Measurements from ENCODE around the gene CHST11.
"Not testable (repeated sequence)": the region's sequence is repeated elsewhere in the genome, so short reads cannot be mapped to it uniquely, and the experiment has no call there.

Gene CHST11

DNA sequence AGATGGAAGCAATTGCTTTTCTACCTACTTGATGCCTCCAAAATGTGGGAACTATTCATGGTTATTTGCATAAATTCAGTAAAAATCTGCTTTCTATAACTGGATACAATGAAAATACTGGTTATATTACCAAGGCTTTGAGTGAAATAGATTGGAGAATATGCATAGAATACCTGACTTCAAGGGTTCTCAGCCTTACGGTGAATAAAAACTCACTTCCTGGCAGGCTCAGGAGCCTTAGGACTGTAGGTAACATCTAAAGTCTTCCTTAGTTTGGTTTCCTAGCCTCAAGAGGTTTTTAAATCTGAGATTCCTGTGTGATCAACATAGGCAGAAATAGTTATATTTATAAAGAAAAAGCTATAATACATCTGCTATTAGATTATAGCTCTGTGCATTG is 342.7 kb downstream of the CHST11 start:
- DNase-seq: no peak

DNA sequence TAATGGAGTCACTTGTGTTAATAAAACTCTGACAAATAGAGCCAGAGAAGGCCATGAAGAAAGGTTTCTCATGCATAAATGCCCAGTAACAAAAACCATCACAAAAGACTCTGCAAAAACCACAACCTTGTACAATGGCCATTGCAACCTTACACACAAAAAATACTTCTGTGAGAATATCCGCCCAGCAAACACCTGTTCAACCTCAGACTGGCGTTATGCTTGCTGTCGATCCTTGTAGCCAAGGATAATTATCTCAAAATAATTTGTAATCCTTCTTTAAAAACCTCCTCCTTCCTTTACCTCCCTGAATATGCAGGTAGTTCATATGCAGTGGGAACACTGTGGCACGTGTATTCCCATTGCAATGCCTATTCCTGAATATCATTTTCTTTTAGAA is 344.3 kb downstream of the CHST11 start:
- DNase-seq: no peak
- TF ChIP-seq GATA1 (IDR thresholded peaks at IDR 0.05; ENCODE audit: low read depth, low read length) (no peak), POLR2A (IDR thresholded peaks at IDR 0.05; ENCODE audit: low read length) (no peak)

More for the DNA sequence above, 342.7 kb downstream of the CHST11 start:
- TF ChIP-seq GATA1 (IDR thresholded peaks at IDR 0.05; ENCODE audit: low read depth, low read length) (no peak), POLR2A (IDR thresholded peaks at IDR 0.05; ENCODE audit: low read length) (no peak)

DNA sequence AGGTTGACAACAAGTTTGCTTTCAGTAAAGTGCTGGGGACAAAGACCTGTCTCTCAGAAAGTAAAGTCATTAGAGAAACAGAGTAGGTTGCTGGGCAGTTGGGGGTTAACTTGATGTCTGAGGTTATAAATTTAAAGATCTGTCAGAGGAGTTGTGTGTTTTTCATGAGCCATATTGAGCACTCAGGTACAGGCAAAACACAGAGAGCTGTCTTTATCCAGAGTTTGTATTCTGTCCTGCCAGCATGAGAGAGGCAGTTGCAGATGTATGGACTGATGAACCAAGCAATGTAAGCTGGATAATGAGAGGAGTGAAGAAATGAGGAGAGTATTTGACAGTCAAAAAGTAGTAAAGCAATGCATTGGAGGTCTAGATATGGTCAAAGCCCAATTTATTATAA is 344.7 kb downstream of the CHST11 start:
- no peak for DNase-seq
- no peak for TF ChIP-seq POLR2A (IDR thresholded peaks at IDR 0.05; ENCODE audit: low read length)
- no peak for TF ChIP-seq GATA1 (IDR thresholded peaks at IDR 0.05; ENCODE audit: low read depth, low read length)

GRCh38 chr12:104802208-104802607 is 345.5 kb downstream of the CHST11 start:
- no peak for DNase-seq
- TF ChIP-seq GATA1 (IDR thresholded peaks at IDR 0.05; ENCODE audit: low read depth, low read length) (no peak), POLR2A (IDR thresholded peaks at IDR 0.05; ENCODE audit: low read length) (no peak)

DNA sequence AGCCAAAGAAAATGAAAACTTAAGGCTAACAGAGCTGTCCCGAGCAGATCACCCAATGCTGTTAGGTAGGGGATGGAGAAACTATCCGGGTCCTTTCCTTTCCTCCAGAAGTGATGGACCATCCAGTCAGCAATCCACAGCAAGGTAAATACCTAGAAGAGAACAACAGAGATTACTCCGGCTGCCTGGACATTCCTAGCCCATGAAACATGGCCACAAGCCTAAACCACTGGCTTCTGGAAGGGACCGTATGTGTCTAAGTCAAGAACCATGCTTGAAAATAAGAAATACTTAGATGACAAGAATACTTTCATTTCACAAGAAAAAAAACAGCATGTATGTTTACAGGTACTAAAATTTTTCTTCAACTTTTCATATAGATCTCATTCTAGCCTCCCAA is 348.4 kb downstream of the CHST11 start:
- TF ChIP-seq GATA1 (IDR thresholded peaks at IDR 0.05; ENCODE audit: low read depth, low read length) (no peak), POLR2A (IDR thresholded peaks at IDR 0.05; ENCODE audit: low read length) (no peak)
- DNase-seq: no peak

DNA sequence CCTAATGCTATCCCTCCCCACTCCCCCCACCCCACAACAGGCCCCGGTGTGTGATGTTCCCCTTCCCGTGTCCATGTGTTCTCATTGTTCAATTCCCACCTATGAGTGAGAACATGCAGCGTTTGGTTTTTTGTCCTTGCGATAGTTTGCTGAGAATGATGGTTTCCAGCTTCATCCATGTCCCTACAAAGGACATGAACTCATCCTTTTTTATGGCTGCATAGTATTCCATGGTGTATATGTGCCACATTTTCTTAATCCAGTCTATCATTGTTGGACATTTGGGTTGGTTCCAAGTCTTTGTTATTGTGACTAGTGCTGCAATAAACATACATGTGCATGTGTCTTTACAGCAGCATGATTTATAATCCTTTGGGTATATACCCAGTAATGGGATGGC is 349.4 kb downstream of the CHST11 start:
- DNase-seq: not testable (repeated sequence)

DNA sequence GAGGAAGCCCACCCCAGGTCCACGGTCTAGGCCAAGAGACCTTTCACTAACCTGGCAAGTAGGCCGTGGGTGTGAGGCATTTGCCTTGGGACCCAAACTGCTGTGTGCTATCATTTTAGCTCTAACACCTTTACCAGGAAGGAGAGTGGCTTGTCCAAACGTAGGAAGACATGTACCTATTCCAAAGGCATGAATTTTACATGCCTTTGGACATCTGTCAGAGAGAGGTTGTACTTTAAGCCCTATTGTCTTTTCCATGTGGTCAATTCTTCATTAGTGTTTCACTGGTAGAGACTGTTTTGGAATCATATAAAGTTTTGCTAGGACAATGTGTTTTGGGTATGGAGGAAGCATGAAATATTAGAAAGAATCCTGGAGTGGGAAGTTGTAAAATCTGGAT is 352.5 kb downstream of the CHST11 start:
- DNase-seq: no peak
- TF ChIP-seq GATA1 (IDR thresholded peaks at IDR 0.05; ENCODE audit: low read depth, low read length): no peak
- TF ChIP-seq POLR2A (IDR thresholded peaks at IDR 0.05; ENCODE audit: low read length): no peak

GRCh38 chr12:104809706-104810385 is 353.1 kb downstream of the CHST11 start:
- DNase-seq: no peak
- TF ChIP-seq GATA1 (IDR thresholded peaks at IDR 0.05; ENCODE audit: low read depth, low read length): no peak
